NCI-H1436 treated with DMSO at 0.1 percent for 48 hours (cell line): ENCODE results near the gene SMG6.

Source experiments
- DNase-seq: peaks from one replicate; lab custom pipeline; 2025; lab: John Stamatoyannopoulos, UW

Gene SMG6

GRCh38 chr17:2048805-2049204 lies 254.8 kb downstream of the SMG6 start:
- DNase-seq, result no peak

GRCh38 chr17:2047590-2047989 lies 256.0 kb downstream of the SMG6 start:
- DNase-seq, result no peak

- no peak for DNase-seq
Measured at GRCh38 chr17:2044263-2044894, 259.2 kb downstream of the SMG6 start.

GRCh38 chr17:2043785-2044184 lies 259.8 kb downstream of the SMG6 start:
- DNase-seq, result no peak

GRCh38 chr17:2042933-2043332 lies 260.7 kb downstream of the SMG6 start:
- no peak for DNase-seq

- DNase-seq, result no peak
Measured at GRCh38 chr17:2042390-2042847, 261.2 kb downstream of the SMG6 start.

GRCh38 chr17:2041561-2042389 lies 261.8 kb downstream of the SMG6 start, which contains the start of gene OVCA2:
TSS of gene OVCA2 (plus strand) at chr17:2042022. CDS start at chr17:2042048, 26 bp downstream.
- peak; percentile 79 for DNase-seq

GRCh38 chr17:2040942-2041560 lies 262.5 kb downstream of the SMG6 start:
- no peak for DNase-seq

- no peak for DNase-seq
Measured at GRCh38 chr17:2040219-2040827, 263.3 kb downstream of the SMG6 start.

- no peak for DNase-seq
Measured at GRCh38 chr17:2037155-2037554, 266.4 kb downstream of the SMG6 start.

- no peak for DNase-seq
Measured at GRCh38 chr17:2035541-2036488, 267.8 kb downstream of the SMG6 start.

- no peak for DNase-seq
Measured at GRCh38 chr17:2034806-2035540, 268.6 kb downstream of the SMG6 start.

GRCh38 chr17:2034157-2034556 lies 269.4 kb downstream of the SMG6 start:
- DNase-seq, result no peak

GRCh38 chr17:2033153-2033552 lies 270.4 kb downstream of the SMG6 start:
- no peak for DNase-seq

GRCh38 chr17:2030779-2031163 lies 272.8 kb downstream of the SMG6 start:
- DNase-seq, result no peak

- peak; percentile 42 for DNase-seq
Measured at GRCh38 chr17:2029911-2030778, 273.4 kb downstream of the SMG6 start, which contains the start of gene DPH1. TSS of gene DPH1 (plus strand) at chr17:2030153. CDS start at chr17:2030170, 17 bp downstream.

- no peak for DNase-seq
Measured at GRCh38 chr17:2028737-2029136, 274.8 kb downstream of the SMG6 start.

GRCh38 chr17:2028234-2028614 lies 275.4 kb downstream of the SMG6 start:
- no peak for DNase-seq

- no peak for DNase-seq
Measured at GRCh38 chr17:2027528-2028233, 275.9 kb downstream of the SMG6 start.
